Pancreas (tissue), 10 donors: Measurements from ENCODE around the gene OPRM1. TPM values are rescaled to one million over a fixed set of nuclear protein-coding genes. Genes with fewer than 3 reads are reported as not detected.

Source experiments
- ATAC-seq, 4 donors: fragments of 200-7000 bp; cut with Tn5 transposase; one replicate each; pipeline versions ENCODE4 v1.8.0 to v1.9.1; 2020; ENCODE audit warnings: mild to moderate bottlenecking in 4 of 4, moderate library complexity in 4 of 4
- DNase-seq, 6 donors: peaks; one replicate each; pipeline ENCODE4 v3.0.0-alpha.2; 2020
- FAIRE-seq: peaks from 2 replicates; lab custom pipeline; 2012; peaks lifted over from hg19 to GRCh38; lab: Jason Lieb, UNC
- H3K27ac ChIP-seq, 4 donors: fragments of 200-600 bp; sonication (generic); 1 replicate in 3 of 4; 2 replicates in 1 of 4; pipeline versions ENCODE4 v1.5.0 to v1.8.0; 2020
- H3K27me3 ChIP-seq, 4 donors: fragments of 200-600 bp; one replicate each; pipeline ENCODE4 v1.8.0; 2021
- H3K36me3 ChIP-seq, 3 donors: fragments of 200-600 bp; sonication (generic) in 1 of 3; one replicate each; pipeline versions ENCODE4 v1.5.0 to v1.8.0; 2020 to 2021
- H3K4me1 ChIP-seq, 3 donors: fragments of 200-600 bp; one replicate each; pipeline ENCODE4 v1.8.0; 2021
- H3K4me3 ChIP-seq, 4 donors: fragments of 200-600 bp; sonication (generic) in 2 of 4; one replicate each; pipeline versions ENCODE4 v1.5.0 to v1.8.0; 2020 to 2021
- H3K9me3 ChIP-seq, 4 donors: fragments of 200-600 bp; one replicate each; pipeline ENCODE4 v1.8.0; 2021
- WGBS, 2 donors: extraction: QIAGEN DNeasy Blood & Tissue Kit; methylation state at CpG; one replicate each; pipeline ENCODE4 v1.1.7; 2013; 5-methylcytosine and 5-hydroxymethylcytosine counted together
- intact Hi-C, 3 donors: fragments of 100-400 bp; cut with DNase I; formaldehyde crosslinking; loops; one replicate each; pipeline versions ENCODE4 v1.11.1 to v1.14.2; 2022
- polyA plus RNA-seq, 2 donors: library from polyadenylated mRNA; stranded (reverse); fragments of 200-250 nt; gene quantifications; one replicate each; pipeline ENCODE4 v1.2.3, GENCODE V29; 2013
- total RNA-seq, 6 donors: library from RNA; stranded (reverse); fragmentation: NEBNext Ultra II Directional in 4 of 6; extraction: Animal tissue kit (Norgen Biotek cat#: 25700) in 4 of 6; gene quantifications; one replicate each; pipeline versions ENCODE4 v1.2.1 to v1.2.4, GENCODE V29; 2021 to 2023
- TF ChIP-seq, protein P1 (sequence below), 4 donors: fragments of 200-600 bp; sonication (generic) in 3 of 4; IDR thresholded peaks; one replicate each; pipeline versions ENCODE4 v1.5.0 to v1.8.0; 2021; ENCODE audit warnings: antibody characterized with exemption in 4 of 4
- donor health status: healthy with polysubstance abuse.
- donor health status: DM: no; HTN: no; CAD: no; lungs with moderate emphysema.
- donor health status: DM: no; HTN: no; CAD: no.
- donor health status: control.
- donor health status: control.
- donor health status: Bipolar disorder and iron deficiency.
- donor health status: DM: yes; HTN: yes; CAD: no.
- donor health status: DM: no; HTN: no; CAD: no.
- donor health status: DM: no; HTN: no; CAD: no.
- donor health status: DM: yes; HTN: yes; CAD: no.

Gene OPRM1
- total and polyA plus RNA-seq, 8 donors = 0.05 TPM; not detected in 7

DNA sequence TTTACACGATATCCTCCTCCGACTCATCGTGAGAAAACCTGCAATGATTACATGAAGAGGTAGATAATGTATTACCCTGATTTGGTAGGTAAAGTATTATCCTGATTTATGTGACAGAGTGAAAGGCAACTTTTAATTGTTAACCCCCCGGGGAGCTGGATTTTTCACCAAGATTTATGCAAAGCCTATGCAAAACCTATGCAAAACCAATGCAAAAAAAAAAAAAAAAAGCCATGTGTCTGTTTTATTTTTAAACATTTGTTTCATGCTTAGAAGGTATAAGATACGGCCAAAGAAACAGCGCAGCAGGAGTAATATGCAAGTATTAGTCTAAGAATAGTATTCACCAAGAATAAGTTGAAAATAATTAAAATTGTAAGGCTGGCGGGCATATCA lies 207.7 kb downstream of the OPRM1 start:
- 61 to 63% methylated on average over 7 of the region's 7 CpGs for WGBS, 2 donors
- Histone ChIP-seq H3K27me3 (no peaks in the 10 kb centered on the region), H3K4me1 (peaks cover 0 to 8% (median 3%) of the 10 kb centered on the region in 3 donors), H3K36me3 (no peaks in the 10 kb centered on the region), H3K4me3 (peak overlapping the region in 2 of 4 donors; percentile 20 to 33), H3K27ac (peak overlapping the region in 1 of 4 donors; percentile 45), H3K9me3 (no peaks in the 10 kb centered on the region)
- TF ChIP-seq, protein P1, sequence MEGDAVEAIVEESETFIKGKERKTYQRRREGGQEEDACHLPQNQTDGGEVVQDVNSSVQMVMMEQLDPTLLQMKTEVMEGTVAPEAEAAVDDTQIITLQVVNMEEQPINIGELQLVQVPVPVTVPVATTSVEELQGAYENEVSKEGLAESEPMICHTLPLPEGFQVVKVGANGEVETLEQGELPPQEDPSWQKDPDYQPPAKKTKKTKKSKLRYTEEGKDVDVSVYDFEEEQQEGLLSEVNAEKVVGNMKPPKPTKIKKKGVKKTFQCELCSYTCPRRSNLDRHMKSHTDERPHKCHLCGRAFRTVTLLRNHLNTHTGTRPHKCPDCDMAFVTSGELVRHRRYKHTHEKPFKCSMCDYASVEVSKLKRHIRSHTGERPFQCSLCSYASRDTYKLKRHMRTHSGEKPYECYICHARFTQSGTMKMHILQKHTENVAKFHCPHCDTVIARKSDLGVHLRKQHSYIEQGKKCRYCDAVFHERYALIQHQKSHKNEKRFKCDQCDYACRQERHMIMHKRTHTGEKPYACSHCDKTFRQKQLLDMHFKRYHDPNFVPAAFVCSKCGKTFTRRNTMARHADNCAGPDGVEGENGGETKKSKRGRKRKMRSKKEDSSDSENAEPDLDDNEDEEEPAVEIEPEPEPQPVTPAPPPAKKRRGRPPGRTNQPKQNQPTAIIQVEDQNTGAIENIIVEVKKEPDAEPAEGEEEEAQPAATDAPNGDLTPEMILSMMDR (IDR thresholded peaks at IDR 0.05) = no peak
- no peak for FAIRE-seq
- intact Hi-C loops = no loop called here
- no peak for DNase-seq
- ATAC-seq = no peak

DNA sequence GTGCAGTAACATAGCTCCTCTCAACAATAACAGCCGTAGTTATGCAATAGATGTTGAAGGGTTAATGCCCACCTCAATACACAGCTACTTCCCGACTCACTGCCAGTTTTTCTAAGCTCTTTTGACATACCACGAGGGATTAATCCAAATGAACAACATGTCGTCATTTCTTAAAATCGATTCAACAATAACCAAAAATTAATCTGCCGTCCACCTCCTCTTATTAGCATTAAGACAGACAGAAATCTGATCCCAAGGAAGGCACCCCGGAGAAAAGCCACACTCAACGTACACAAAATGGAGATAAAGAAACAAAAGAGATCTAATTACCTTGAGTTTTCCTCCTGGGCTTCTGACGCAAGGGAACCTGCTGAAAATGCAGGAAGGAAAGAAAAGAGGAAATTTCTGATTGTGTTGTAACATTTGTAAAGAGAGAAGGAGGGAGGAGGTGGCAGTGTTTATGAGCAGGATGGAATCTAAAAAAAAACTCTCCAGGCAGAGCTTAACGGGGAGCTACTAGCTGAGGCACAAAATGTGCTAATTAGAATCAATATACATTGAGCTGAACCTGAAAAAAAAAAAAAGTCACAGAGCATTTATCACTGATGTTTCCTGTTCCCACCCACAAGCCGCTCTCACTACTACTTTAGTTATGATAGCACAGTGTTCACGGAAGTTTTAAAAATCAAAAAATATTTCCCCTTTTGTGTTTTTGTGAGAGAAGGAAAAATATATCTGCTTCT lies 208.2 kb downstream of the OPRM1 start:
- Histone ChIP-seq H3K9me3 (no peaks in the 10 kb centered on the region), H3K27ac (peak overlapping the region in 2 of 4 donors; percentile 7 to 45), H3K36me3 (no peaks in the 10 kb centered on the region), H3K4me1 (peaks cover 0 to 8% (median 3%) of the 10 kb centered on the region in 3 donors), H3K4me3 (peak overlapping the region in 2 of 4 donors; percentile 20 to 33), H3K27me3 (no peaks in the 10 kb centered on the region)
- 26 to 27% methylated on average over 12 of the region's 12 CpGs for WGBS, 2 donors
- DNase-seq (no peak), FAIRE-seq (no peak), ATAC-seq (peak in 3 of 4 donors; percentile 37 to 62 (median 55))
- intact Hi-C loops = no loop called here
- TF ChIP-seq, protein P1 (IDR thresholded peaks at IDR 0.05) = no peak

DNA sequence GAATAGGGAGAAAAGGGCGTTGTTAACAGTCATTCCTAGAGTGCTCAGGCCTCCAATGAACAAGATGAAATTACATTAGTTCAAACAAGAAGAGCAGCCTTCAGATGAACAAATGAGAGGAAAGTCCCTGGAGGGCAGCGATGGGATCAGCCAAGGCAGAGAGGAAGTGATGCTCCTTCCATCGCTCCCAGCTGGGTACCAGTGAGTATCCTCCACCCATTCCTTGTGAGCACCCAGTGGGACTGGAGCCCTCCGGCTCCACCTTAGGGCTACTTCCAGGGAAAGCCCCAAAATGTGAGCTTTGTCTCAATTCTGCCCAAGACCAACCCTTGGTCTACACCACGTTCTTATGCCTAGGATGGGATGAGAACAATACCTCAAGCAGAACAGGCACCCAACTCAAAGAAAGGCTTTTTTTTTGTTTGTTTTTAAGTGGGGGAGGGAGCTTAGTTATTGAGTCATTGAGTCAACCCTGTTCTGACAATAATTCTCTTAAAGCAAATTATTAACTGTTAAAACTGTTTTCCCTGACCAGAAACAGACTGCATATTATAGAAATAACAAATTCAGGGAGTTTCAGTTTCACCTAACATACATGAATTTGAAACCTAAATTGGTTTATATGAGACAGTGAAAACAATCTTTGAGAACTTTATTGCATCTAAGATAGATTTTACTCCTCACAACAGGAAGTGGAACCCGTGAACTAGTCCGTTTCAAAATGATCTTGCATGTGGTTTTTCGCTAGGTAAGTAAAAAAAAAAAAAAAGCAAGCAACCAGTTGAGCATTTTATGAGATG lies 210.7 kb downstream of the OPRM1 start:
- WGBS, 2 donors = 67 to 75% methylated on average over 8 of the region's 8 CpGs
- H3K27ac ChIP-seq = peak overlapping the region in 1 of 4 donors; percentile 48
- intact Hi-C loops = no loop called here

DNA sequence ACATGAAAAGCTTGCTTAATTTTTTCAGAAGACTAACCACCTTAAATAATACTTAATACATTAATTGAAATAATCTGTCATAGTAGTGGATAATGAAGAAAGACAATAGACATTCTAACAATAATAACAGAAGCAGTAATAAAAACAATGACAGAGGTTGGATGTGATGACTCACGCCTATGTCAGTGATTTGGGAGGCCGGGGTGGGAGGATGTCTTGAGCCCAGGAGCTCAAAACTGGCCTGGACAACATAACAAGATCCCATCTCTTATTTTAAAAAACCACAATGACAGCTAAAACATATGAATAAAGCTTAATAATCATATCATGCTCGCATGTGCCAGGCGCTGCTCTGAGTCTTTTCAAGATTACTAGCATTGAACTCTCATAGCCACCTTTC lies 212.1 kb downstream of the OPRM1 start:
- Histone ChIP-seq H3K4me1 (peaks cover 0 to 8% (median 3%) of the 10 kb centered on the region in 3 donors), H3K27ac (no peak overlapping the region), H3K36me3 (no peaks in the 10 kb centered on the region), H3K4me3 (no peak overlapping the region), H3K27me3 (no peaks in the 10 kb centered on the region), H3K9me3 (no peaks in the 10 kb centered on the region)
- FAIRE-seq = no peak
- TF ChIP-seq, protein P1 (IDR thresholded peaks at IDR 0.05) = no peak
- intact Hi-C loops = no loop called here
- ATAC-seq = no peak
- no peak for DNase-seq
- WGBS, 2 donors = 76 to 82% methylated on average over 4 of the region's 4 CpGs

More for the DNA sequence above, 210.7 kb downstream of the OPRM1 start:
- TF ChIP-seq, protein P1 (IDR thresholded peaks at IDR 0.05) = no peak
- DNase-seq = no peak
- H3K9me3 ChIP-seq = no peaks in the 10 kb centered on the region
- FAIRE-seq = no peak
- H3K4me3 ChIP-seq = no peak overlapping the region
- no peak for ATAC-seq
- H3K4me1 ChIP-seq = peaks cover 0 to 8% (median 3%) of the 10 kb centered on the region in 3 donors
- no peaks in the 10 kb centered on the region for H3K36me3 ChIP-seq
- no peaks in the 10 kb centered on the region for H3K27me3 ChIP-seq
